ENCODE data around the gene ZMIZ1. TPM values are rescaled to one million over a fixed set of nuclear protein-coding genes. Genes with fewer than 3 reads are reported as not detected.

Gene ZMIZ1
- total and polyA plus RNA-seq, 2 donors (not counting 1 experiment from before 2014, with no cell fraction given), result 6.3 to 30.6 TPM

DNA sequence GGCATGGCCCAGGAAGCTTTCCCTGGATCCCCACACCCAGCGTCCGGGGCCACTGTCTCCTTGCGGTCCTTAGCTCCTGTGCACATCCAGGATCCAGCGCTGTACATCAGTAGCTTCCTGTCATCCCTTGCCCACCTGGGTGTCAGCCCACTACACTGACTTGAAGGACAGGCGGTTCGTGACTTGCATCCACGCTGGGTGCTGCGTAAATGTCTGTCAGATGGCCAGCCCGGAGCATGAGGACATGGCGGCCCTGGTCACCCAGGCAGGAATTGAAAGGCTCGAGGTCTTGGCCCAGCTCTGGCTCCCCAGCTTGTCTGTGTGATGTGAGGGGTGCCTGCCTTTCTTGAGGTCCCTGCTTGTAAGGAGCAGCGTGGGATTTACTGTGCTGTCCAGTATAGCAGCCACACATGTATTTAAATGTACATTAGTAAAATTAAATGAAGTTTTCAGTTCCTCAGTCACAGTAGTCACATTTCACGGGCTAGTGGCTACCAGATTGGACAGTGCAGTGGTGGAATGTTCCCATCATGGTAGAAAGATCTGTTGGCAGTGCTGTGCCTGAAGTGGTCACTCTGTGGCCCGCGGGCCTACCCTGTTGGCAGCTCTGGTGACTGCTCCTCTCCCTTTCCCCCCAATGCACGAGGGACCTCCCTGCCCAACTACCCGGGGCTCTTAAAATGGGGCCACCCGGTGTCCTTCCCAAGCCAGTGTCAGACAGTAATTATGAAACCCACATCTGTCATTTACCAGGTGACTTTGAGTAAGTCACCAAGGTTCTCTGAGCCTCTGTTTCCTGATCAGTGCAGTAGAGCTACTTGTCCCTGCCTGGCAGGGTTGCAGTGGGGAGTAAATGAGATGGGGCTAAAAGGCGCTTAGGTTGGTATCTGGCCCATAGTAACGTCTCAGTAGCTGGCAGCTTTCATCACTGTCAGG lies 180.7 kb downstream of the ZMIZ1 start:
- H3K4me3 ChIP-seq (replicated peaks in 1 of 4; ENCODE audit: control extremely low read depth in 1 of 4, insufficient read depth in 1 of 4, low read depth in 3 of 4, low read length in 4 of 4), result no peak overlapping the region
- no peak overlapping the region for H3K4me2 ChIP-seq (ENCODE audit: extremely low read depth, insufficient read depth, low read length)
- TF ChIP-seq EZH2 (IDR thresholded peaks at IDR 0.05; ENCODE audit: low read length, missing control alignments), result no peak
- TF ChIP-seq, protein P1, sequence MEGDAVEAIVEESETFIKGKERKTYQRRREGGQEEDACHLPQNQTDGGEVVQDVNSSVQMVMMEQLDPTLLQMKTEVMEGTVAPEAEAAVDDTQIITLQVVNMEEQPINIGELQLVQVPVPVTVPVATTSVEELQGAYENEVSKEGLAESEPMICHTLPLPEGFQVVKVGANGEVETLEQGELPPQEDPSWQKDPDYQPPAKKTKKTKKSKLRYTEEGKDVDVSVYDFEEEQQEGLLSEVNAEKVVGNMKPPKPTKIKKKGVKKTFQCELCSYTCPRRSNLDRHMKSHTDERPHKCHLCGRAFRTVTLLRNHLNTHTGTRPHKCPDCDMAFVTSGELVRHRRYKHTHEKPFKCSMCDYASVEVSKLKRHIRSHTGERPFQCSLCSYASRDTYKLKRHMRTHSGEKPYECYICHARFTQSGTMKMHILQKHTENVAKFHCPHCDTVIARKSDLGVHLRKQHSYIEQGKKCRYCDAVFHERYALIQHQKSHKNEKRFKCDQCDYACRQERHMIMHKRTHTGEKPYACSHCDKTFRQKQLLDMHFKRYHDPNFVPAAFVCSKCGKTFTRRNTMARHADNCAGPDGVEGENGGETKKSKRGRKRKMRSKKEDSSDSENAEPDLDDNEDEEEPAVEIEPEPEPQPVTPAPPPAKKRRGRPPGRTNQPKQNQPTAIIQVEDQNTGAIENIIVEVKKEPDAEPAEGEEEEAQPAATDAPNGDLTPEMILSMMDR (conservative IDR thresholded peaks at IDR 0.05 in 1 of 2, IDR thresholded peaks at IDR 0.05 in 1 of 2; ENCODE audit: low read depth in 1 of 2, low read length in 2 of 2), result no peak
- H4K20me1 ChIP-seq (ENCODE audit: control insufficient read depth, extremely low read depth, insufficient read depth, low read length), result no peaks in the 10 kb centered on the region
- peaks cover 49% of the 10 kb centered on the region for H3K79me2 ChIP-seq (ENCODE audit: control insufficient read depth, insufficient read depth, low read length)
- no peaks in the 10 kb centered on the region for H3K27me3 ChIP-seq (ENCODE audit: control insufficient read depth, insufficient read depth, low read length)
- H3K4me1 ChIP-seq (ENCODE audit: control insufficient read depth, extremely low read depth, insufficient read depth, low read length), result peaks cover 21% of the 10 kb centered on the region
- H3K9me3 ChIP-seq (ENCODE audit: control insufficient read depth, insufficient read depth, low read depth, low read length), result no peaks in the 10 kb centered on the region
- no peak overlapping the region for H3K27ac ChIP-seq (ENCODE audit: insufficient read depth, low read length)
- DNase-seq (ENCODE audit: low read depth in 2 of 2), result no peak
- H3K36me3 ChIP-seq (ENCODE audit: control insufficient read depth, insufficient read depth, low read length), result peaks cover 2% of the 10 kb centered on the region
- no peak overlapping the region for H2AFZ ChIP-seq (ENCODE audit: low read length)
- no peak overlapping the region for H3K9ac ChIP-seq (ENCODE audit: insufficient read depth, low read length)

DNA sequence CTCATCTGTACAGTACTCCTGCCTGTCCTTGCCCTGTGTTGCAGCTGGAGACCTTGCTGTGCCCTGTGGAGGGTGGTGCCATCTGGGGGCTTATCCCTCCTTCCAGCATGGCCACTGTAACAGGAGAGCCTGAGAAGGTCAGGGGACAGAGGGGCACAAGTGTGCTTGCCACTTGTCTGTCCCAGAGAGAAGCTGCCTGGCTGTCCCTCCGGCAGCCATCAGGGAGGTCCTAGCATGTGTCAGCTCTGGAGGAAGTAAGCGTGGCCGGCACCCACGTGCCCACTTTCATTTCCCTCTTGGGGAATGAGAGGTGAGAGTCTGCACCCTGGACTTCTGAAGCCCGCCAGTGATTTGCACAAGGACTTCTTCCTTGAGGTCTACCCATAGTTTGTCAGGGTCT lies 181.5 kb downstream of the ZMIZ1 start:
- TF ChIP-seq EZH2 (IDR thresholded peaks at IDR 0.05; ENCODE audit: low read length, missing control alignments), result no peak
- TF ChIP-seq, protein P1 (conservative IDR thresholded peaks at IDR 0.05 in 1 of 2, IDR thresholded peaks at IDR 0.05 in 1 of 2; ENCODE audit: low read depth in 1 of 2, low read length in 2 of 2), result no peak
- H3K36me3 ChIP-seq (ENCODE audit: control insufficient read depth, insufficient read depth, low read length), result peaks cover 4% of the 10 kb centered on the region
- H3K27ac ChIP-seq (ENCODE audit: insufficient read depth, low read length), result no peak overlapping the region
- H3K4me3 ChIP-seq (replicated peaks in 1 of 4; ENCODE audit: control extremely low read depth in 1 of 4, insufficient read depth in 1 of 4, low read depth in 3 of 4, low read length in 4 of 4), result no peak overlapping the region
- H3K9me3 ChIP-seq (ENCODE audit: control insufficient read depth, insufficient read depth, low read depth, low read length), result no peaks in the 10 kb centered on the region
- no peaks in the 10 kb centered on the region for H4K20me1 ChIP-seq (ENCODE audit: control insufficient read depth, extremely low read depth, insufficient read depth, low read length)
- H3K4me1 ChIP-seq (ENCODE audit: control insufficient read depth, extremely low read depth, insufficient read depth, low read length), result peaks cover 14% of the 10 kb centered on the region
- H3K79me2 ChIP-seq (ENCODE audit: control insufficient read depth, insufficient read depth, low read length), result peaks cover 42% of the 10 kb centered on the region
- H2AFZ ChIP-seq (ENCODE audit: low read length), result no peak overlapping the region
- H3K9ac ChIP-seq (ENCODE audit: insufficient read depth, low read length), result no peak overlapping the region
- no peaks in the 10 kb centered on the region for H3K27me3 ChIP-seq (ENCODE audit: control insufficient read depth, insufficient read depth, low read length)
- no peak for DNase-seq (ENCODE audit: low read depth in 2 of 2)
- no peak overlapping the region for H3K4me2 ChIP-seq (ENCODE audit: extremely low read depth, insufficient read depth, low read length)

DNA sequence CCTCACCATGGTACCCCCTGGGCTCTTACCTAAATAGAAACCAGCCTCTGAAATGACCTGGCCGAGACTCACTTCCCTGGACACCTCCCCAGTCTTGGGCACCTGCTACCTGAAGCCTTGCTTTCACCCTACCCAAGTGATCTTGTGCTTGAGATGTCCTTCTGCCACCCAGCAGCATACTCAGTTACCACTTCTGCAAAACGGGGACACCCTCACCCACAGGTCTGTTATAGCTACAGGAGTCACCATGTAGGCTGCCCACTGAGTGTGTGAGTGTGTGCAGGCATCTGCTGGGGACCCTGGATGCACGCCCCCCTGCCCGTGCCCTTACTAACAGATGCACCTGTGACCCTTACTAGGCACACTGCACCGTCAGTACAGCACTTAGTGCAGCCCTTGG lies 183.7 kb downstream of the ZMIZ1 start:
- no peak for TF ChIP-seq EZH2 (IDR thresholded peaks at IDR 0.05; ENCODE audit: low read length, missing control alignments)
- TF ChIP-seq, protein P1 (conservative IDR thresholded peaks at IDR 0.05 in 1 of 2, IDR thresholded peaks at IDR 0.05 in 1 of 2; ENCODE audit: low read depth in 1 of 2, low read length in 2 of 2), result no peak
- H3K4me2 ChIP-seq (ENCODE audit: extremely low read depth, insufficient read depth, low read length), result no peak overlapping the region
- H3K9ac ChIP-seq (ENCODE audit: insufficient read depth, low read length), result no peak overlapping the region
- peaks cover 24% of the 10 kb centered on the region for H3K79me2 ChIP-seq (ENCODE audit: control insufficient read depth, insufficient read depth, low read length)
- H3K36me3 ChIP-seq (ENCODE audit: control insufficient read depth, insufficient read depth, low read length), result peaks cover 11% of the 10 kb centered on the region
- no peaks in the 10 kb centered on the region for H3K27me3 ChIP-seq (ENCODE audit: control insufficient read depth, insufficient read depth, low read length)
- H3K9me3 ChIP-seq (ENCODE audit: control insufficient read depth, insufficient read depth, low read depth, low read length), result no peaks in the 10 kb centered on the region
- H3K27ac ChIP-seq (ENCODE audit: insufficient read depth, low read length), result no peak overlapping the region
- H2AFZ ChIP-seq (ENCODE audit: low read length), result no peak overlapping the region
- DNase-seq (ENCODE audit: low read depth in 2 of 2), result no peak
- H3K4me3 ChIP-seq (replicated peaks in 1 of 4; ENCODE audit: control extremely low read depth in 1 of 4, insufficient read depth in 1 of 4, low read depth in 3 of 4, low read length in 4 of 4), result no peak overlapping the region
- peaks cover 3% of the 10 kb centered on the region for H4K20me1 ChIP-seq (ENCODE audit: control insufficient read depth, extremely low read depth, insufficient read depth, low read length)
- H3K4me1 ChIP-seq (ENCODE audit: control insufficient read depth, extremely low read depth, insufficient read depth, low read length), result no peaks in the 10 kb centered on the region

Measured in fibroblast of lung (primary cell).